ENCODE data around the gene MRPS18B.
"Not testable (repeated sequence)": the region's sequence is repeated elsewhere in the genome, so short reads cannot be mapped to it uniquely, and the experiment has no call there.

Gene MRPS18B

GRCh38 chr6:30643656-30644055 lies 26.0 kb downstream of the MRPS18B start:
- no peak for DNase-seq (ENCODE audit: low spot score)

GRCh38 chr6:30644769-30645168 lies 27.1 kb downstream of the MRPS18B start:
- DNase-seq (ENCODE audit: low spot score), result no peak

GRCh38 chr6:30645989-30646388 lies 28.3 kb downstream of the MRPS18B start:
- no peak for DNase-seq (ENCODE audit: low spot score)

- peak; percentile 94 for DNase-seq (ENCODE audit: low spot score)
Measured at GRCh38 chr6:30646450-30647241, 29.0 kb downstream of the MRPS18B start, which contains the start of gene C6orf136. C6orf136 (plus strand) TSS chr6:30647133; CDS start chr6:30647232, 99 bp downstream.

GRCh38 chr6:30647242-30648116 lies 29.8 kb downstream of the MRPS18B start:
- no peak for DNase-seq (ENCODE audit: low spot score)

DNA sequence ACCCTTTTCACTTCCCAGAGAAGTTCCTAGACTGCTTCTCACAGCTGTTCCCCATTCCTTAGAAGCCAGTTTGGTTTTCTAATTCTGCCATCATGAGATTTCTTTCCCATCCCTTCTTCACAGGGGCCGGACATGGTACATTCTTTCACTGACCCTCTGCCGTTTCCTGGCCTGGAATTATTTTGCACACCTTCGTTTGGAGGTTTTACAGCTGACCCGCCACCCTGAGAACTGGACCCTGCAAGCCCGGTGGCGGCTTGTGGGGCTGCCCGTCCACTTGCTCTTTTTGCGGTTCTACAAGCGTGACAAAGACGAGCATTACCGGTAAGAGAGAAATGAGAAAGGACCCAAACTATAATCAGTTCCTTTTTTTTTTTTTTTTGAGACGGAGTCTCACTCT lies 33.5 kb downstream of the MRPS18B start:
- DNase-seq (ENCODE audit: low spot score), result no peak

GRCh38 chr6:30654798-30655742 lies 37.4 kb downstream of the MRPS18B start:
- no peak for DNase-seq (ENCODE audit: low spot score)

- no peak for DNase-seq (ENCODE audit: low spot score)
Measured at GRCh38 chr6:30655743-30656094, 38.1 kb downstream of the MRPS18B start.

DNA sequence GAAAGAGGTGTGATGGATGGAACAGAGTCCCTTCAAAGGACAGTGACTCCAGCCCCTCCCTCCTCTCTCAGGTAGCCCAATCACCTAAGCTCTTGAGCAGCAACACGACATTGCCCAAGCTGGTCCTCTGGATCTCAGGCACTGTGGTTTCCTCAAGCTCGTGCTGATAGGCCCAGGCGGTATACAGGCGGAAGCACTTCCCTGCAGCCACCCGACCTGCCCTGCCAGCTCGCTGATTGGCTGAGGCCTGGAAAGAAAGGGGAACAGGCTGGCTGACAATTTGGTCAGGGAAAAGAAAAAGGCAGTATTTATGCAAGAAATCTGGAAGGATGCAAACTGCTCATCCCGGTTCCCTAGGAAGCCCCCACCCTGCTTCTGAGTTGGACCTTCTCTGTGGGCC lies 38.9 kb downstream of the MRPS18B start:
- no peak for DNase-seq (ENCODE audit: low spot score)

DNA sequence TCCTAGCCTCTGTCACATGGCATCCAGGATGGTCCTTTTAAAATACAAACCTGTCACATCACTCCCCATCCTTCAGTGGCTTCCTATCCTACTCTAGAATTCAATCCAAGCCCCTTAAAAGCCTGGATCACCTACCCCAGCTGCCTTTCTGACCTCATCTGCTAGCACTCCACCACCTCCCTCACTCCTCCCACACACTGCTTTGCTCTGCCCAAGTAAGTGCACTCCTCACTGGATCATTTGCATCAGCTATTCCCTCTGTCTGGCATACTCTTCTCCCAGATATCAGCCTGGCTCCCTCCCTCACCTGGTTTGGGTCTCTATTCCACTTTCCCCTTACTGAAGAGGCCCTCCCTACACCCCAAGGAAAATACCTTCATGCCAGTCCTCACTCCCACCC lies 39.8 kb downstream of the MRPS18B start:
- DNase-seq (ENCODE audit: low spot score), result no peak

GRCh38 chr6:30657922-30658321 lies 40.3 kb downstream of the MRPS18B start:
- DNase-seq (ENCODE audit: low spot score), result not testable (repeated sequence)

- no peak for DNase-seq (ENCODE audit: low spot score)
Measured at GRCh38 chr6:30664994-30665767, 47.5 kb downstream of the MRPS18B start.

DNA sequence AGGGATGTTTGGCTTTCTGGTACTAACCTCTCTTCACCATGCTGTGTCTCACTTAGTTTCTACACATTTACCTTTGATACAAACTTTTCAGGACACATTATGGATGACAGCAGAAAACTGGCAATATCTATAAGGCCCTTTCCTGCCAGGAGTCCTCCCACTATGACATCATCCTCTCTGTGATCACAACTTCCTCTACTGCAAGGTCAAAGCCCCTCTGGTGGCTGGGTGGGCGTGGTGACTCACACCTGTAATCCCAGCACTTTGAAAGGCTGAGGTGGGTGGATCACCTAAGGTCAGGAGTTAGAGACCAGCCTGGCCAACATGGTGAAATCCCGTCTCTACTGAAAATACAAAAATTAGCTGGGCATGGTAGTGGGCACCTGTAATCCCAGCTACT lies 48.7 kb downstream of the MRPS18B start:
- not testable (repeated sequence) for DNase-seq (ENCODE audit: low spot score)

DNA sequence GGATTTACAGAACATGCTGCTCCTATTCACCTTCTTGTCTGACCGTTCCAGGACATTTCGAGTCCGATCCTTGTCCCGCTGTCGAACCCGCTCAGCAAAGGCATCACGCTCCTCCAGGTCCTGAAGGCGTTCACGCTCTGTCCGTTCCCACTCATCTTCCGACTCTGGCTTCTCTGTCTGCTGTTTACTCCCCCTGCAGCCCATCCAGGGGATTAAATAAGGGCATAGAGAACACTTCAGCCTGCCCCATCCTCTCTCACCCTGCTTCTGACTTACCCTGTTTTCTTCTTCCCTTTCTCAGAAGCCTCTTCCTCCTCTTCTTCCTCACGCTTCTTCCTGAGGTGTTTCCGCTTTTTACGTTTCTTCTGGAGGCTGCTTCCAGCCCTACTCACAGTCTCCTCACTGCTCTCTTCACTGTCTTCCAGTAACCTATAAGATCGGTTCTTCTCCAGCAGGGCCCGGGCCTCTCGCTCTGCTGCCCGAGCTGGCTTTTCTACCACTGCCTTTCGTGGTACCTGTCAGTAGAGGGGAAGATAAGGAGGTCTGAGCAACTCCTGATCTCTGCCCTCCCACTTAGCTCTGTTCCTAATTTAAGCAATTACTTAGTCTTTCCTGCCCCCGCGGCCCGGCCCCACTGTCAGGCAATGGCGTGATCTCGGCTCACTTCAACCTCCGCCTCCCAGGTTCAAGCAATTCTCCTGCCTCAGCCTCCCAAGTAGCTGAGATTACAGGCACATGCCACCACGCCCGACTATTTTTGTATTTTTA lies 53.3 kb downstream of the MRPS18B start:
- DNase-seq (ENCODE audit: low spot score), result no peak

DNA sequence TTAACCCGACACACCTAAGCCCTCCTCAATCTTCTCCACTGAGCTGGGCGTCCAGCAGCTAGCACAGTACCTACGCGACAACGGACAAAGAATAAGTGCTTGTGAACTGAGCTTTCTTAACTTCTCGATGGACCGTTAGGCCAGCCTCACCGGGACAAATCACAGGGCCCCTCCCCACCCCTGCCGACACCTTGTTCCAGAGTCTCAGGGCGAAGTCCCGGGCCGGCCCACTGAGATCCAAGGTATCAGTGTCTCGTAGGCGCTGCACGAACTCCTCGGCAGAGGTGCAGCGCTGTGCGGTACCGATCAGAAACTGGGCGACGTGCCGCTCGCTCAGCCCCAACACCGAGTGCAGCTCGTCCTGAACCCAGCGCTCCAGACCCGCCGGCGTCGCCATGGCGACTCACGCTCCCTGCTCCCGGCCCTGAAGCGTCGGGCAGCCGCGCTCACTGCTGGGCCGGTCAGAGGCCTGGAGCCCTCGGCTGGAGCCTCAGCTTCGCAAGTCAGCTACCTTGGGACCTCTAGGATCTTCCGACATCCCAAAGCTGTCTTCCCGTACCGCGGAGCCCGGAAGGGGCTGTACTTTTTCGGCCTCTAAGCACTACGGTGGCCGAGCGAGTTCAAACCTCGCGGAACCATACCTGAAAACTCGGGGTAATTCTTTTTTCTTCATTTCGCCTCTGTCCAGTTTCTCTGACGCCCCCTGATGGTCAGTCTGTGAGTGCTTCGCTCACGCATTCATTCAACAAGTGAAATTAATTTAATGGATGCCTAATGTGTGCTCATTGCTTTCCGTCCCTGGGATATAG lies 55.0 kb downstream of the MRPS18B start, which contains the start of gene DHX16:
DHX16 (minus strand) TSS at position 562 of the 809 bp plus-strand sequence; CDS start at position 397, 165 bp downstream.
- DNase-seq (ENCODE audit: low spot score), result peak; percentile 95
